ENCODE data around the gene VPS4A.
"Not testable (repeated sequence)": the region's sequence is repeated elsewhere in the genome, so short reads cannot be mapped to it uniquely, and the experiment has no call there.

Gene VPS4A

GRCh38 chr16:69310653-69311532 lies at the start of gene VPS4A:
Gene VPS4A (plus strand): TSS chr16:69311350. CDS start chr16:69311512, 162 bp downstream.
- peak; percentile 98 for DNase-seq

DNA sequence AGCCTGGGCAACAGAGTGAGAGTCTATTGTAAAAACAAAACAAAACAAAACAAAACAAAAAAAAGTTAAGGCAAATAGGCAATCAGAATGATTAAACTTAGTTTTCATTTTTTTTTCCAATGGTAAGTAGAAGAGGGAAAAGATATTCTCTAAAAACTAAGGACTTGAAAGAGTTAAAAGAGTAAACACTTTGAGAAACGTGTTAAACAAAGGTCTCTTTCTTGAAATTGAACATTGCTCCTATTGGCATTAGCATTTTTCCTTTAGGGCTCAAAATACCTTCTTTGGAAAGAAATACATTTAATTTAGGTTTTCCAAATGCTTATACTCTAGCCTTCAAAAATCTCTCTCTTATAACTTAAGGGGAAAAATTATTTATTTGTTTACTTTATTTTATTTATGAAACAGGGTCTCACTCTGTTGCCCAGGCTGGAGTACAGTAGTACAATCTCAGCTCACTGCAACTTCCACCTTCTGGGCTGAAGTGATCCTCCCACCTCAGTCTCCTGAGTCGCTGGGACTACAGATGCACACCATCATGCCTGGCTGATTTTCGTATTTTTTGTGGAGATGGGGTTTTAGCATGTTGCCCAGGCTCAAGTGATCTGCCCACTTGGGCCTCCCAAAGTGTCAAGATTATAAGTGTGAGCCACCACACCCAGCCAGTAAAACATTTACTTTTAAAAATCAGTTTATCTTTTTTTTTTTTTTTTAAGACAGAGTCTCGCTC lies 44.7 kb upstream of the VPS4A start:
- DNase-seq, result no peak

- DNase-seq, result no peak
These were observed 43.5 kb upstream of the VPS4A start for GRCh38 chr16:69267633-69268032.

DNA sequence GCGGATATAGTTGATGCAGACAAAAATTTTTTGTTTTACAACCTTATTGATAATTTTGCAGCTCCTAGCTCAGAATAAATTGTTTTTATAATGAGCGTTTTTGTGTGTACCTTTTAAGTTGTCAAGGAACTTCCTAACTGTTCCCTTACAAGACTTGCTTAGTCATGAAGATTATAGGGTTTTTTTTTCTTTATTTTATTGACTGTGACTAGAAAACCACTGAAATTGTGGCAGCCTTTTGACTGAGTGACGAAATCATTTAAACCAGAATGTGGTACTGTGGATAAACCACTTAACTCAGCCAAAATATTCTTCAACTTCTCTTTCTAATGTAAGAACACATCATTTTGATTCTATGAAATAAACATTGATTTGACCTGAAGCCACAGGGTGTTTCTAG lies 40.8 kb upstream of the VPS4A start:
- DNase-seq, result no peak

- no peak for DNase-seq
These were observed 40.3 kb upstream of the VPS4A start for GRCh38 chr16:69270831-69271230.

DNA sequence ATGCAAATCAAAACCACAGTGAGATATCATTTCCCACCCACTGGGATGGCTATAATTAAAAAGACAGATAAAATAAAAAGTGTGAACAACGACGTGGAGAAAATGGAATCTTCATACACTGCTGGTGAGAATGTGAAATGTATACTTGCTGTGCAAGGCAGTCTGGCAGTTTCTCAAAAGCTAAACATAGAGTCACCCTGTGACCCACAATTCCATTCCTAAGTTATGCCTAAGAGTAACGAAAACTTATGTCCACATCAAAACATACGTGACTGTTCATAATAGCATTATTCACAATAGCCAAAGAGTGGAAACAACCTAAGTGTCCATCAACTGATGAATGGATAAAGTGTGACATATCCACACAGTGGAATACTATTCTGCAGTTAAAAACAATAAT lies 38.1 kb upstream of the VPS4A start:
- no peak for DNase-seq

GRCh38 chr16:69274699-69275235 lies 36.4 kb upstream of the VPS4A start:
- DNase-seq, result no peak

DNA sequence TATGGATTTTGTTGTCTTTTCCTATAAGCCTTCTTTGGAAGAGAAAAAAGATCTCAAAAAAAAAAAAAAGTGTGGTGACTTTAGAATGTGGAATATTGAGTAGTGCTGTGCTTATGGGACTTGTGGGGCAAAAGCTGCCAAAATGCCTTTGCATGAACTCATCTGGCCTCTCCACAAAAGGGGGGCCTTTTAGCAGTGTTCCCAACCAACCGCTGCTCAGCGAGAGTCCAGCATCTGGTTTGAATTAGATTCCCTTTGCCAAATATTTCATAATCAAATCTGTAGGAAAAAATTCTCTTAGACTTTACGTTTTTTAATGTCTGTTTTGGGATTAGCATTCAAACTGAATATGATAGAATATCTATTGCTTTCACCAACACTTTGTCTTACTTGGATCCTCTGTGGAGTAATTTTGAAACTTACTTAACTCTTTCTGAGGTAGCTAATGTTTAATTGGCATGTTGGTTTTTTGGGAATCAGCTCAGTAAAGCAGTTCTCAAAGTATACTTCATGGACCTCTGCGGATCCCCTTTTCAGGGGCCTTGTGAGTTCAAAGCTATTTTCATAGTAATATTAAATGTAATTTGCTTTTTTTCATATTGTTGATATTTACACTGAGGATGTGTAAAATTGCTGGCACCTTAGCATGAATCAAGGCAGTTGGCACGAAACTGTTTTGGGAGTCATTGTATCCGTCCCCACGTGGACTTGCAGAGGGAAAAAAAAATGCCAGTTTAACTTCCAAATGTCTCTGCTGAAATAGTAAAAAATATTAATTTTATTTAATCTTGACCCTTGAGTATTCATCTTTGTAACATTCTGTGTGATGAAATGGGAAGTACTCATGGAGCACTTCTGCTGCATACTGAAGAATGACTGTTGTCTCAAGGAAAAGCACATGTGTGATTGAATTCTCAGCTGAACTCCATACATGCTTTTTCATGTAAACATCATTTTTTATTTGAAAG lies 34.7 kb upstream of the VPS4A start:
- no peak for DNase-seq

DNA sequence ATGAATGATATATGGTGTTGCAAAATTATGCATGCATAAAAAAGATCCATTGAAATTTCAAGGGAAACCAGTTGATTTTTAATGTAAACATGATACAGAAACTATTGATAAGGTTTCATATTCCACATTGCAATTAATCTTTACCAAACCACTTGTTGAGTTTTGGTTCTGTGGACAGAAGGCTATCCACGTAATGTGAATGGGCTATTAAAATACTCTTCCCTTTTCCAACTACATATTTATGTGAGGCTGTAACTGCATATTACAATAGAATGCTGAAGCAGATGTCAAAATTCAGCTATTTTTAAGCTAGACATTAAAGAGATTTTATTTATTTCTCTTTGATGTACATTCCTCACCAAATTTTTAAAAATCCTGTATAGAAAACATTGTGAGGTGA lies 33.7 kb upstream of the VPS4A start:
- no peak for DNase-seq

DNA sequence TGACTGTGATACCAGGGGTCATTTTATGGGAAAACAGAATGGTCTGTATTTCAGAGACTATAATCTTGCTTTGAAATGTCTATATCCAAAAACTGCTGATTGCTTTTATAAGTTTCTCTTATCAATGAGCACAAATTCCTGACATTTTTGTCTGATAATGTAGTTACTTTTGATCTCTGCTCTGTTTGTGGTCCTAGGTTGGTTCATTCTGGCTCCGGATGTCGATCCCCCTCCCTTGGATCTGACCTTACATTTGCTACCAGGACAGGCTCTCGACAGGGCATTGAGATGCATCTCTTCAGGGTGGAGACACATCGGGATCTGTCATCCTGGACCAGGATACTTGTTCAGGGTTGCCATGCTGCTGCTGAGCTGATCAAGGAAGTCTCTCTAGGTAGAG lies 27.3 kb upstream of the VPS4A start:
- DNase-seq, result no peak

DNA sequence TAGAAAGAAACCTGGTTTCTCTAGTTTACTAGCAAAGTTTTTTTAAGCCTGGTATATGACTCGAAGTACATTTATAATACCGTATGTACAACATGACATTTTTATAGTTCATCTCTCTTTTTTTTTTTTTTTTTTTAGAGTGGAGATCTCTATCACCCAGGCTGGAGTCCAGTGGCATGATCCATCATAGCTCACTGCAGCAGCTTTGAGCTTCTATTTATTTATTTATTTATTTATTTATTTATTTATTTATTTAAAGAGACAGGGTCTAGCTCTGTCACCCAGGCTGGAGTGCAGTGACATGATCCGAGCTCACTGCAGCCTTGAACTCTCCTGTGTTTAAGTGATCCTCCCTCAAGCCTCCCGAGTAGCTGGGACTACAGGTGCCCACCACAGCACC lies 25.9 kb upstream of the VPS4A start:
- DNase-seq, result no peak

- no peak for DNase-seq
These were observed 24.0 kb upstream of the VPS4A start for GRCh38 chr16:69286941-69287713.

DNA sequence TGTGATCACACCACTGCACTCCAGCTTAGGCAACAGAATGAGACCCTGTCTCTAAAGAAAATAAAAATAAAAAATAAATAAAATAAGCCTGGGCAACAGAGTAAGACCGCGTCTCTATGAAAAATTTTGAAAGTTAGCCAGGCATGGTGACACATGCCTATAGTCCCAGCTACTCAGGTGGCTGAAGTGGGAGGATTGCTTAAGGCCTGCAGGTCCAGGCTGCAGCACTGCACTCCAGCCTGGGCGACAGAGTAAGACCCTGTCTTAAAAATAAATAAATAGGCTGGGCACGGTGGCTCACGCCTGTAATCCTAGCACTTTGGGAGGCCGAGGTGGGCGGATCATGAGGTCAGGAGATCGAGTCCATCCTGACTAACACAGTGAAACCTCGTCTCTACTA lies 19.5 kb upstream of the VPS4A start:
- DNase-seq, result not testable (repeated sequence)

DNA sequence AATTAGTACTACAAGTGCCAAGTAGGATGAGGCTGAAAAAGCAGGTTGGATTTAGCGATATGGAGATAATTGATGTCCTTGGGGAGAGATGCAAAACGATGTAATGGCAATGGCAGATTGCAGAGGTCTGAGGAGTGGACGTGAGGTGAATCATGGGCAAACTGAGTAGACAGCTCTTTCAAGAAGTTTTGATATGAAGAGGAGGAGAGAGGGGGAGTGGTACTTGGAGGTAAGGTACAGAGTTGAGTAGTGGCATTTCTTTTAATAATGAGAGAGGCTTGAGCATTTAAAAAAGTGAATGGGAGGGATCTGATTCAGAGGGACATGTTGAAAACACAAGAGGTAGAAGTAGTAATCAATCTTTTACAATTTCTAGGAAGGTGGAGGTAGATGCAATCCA lies 17.7 kb upstream of the VPS4A start:
- DNase-seq, result no peak

- no peak for DNase-seq
These were observed 17.1 kb upstream of the VPS4A start for GRCh38 chr16:69294051-69294450.

DNA sequence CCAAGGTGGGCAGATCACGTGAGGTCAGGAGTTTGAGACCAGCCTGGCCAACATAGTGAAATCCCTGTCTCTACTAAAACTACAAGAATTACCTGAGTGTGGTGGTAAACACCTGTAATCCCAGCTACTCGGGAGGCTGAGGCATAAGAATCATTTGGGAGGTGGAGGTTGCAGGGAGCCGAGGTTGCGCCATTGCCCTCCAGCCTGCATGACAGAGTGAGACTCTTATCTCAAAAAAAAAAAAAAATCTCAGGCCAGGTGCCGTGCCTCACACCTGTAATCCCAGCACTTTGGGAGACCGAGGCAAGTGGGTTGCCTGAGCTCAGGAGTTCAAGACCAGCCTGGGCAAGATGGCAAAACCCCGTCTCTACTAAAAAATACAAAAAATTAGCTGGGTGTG lies 14.4 kb upstream of the VPS4A start:
- not testable (repeated sequence) for DNase-seq

GRCh38 chr16:69298261-69298660 lies 12.9 kb upstream of the VPS4A start:
- no peak for DNase-seq

DNA sequence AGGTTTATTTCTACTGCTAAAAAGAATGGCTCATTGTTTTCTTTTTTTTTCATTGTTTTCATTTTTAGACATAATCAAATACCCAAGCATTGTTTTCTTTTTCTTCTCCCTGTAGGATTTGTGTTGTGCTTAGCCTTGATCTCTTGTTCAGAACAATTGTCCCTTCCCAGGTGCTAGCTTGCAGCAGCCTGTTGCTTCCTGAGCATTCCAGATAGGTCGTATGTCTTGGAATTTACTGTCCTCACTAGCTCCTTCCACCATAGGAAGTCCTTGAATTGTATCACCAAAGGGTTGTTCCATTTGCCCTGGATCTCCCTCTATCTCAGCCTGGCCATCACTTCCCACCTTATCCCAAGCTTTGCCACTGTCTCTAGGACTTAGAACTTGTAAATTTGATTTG lies 10.0 kb upstream of the VPS4A start:
- no peak for DNase-seq

GRCh38 chr16:69301861-69302260 lies 9.3 kb upstream of the VPS4A start:
- peak; percentile 12 for DNase-seq

DNA sequence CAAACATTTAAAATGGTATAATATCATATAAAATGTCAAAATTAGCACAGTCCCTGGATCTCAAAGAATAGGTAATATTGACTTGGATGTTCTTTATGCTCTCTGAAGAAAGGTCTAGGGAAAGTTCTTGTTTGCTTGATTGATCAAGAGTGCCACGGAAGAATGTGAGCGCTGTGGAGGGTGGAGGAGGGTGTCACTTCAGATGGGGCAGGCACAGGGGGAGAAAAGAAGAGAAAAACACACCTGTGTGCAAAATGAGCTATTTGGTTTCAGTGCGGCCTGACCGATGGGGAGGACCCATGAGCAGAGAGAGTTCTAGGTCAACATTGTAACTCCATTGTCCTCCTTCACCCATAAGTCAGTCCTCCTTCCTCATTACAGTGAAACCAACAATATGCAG lies 8.8 kb upstream of the VPS4A start:
- peak; percentile 16 for DNase-seq

DNA sequence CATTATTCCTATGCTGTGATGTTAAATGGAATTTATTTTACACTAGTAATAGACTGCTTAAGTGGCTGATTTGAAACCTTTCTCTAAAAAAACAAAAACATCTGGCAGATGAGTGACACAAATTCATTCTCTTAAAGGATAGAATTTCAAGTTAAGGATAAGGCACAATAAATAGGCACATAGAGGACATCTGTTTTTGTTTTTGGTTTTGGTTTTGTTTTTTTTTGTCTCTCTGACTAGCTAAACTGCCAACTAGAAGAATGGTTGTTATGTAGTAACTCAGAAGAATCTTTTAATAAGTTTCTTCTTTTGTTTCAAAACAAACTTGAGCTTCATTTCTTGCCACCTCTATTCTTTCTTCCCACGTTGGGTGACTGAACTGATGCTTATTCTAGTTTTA lies 5.1 kb upstream of the VPS4A start:
- no peak for DNase-seq

DNA sequence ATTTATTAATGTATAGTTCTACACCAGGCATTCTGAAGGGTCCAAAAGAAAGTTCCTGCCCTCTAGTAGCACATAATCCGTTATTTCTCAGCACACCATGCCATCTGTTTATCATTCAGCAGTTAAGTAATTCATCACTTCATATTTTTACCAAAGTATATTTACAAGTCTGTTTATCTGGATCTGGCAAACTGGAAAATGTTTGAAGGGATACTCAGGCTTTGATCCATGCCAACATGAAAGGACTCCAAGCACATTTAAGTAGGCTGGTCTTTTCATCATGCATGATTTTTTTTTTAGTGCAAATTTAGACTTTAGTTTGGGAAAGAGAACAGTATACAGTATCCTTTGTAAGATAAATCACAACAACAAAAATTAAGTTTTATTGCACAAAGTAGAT lies 4.1 kb upstream of the VPS4A start:
- DNase-seq, result no peak
